Adrenal gland (tissue), 5 donors: ENCODE data around the gene FAM177B.

Source experiments
- CTCF ChIP-seq, 6 experiments: fragments of 450-650 bp in 4 of 6; fragments of 200-600 bp in 2 of 6; sonication (generic) in 1 of 6; IDR thresholded peaks; 1 replicate in 5 of 6; 2 replicates in 1 of 6; pipeline versions ENCODE4 v1.5.1 to v1.8.0; 2016 to 2021; ENCODE audit warnings: antibody characterized with exemption in 6 of 6, mild to moderate bottlenecking in 2 of 6, moderate library complexity in 1 of 6
- POLR2A ChIP-seq, 2 donors: fragments of 450-650 bp; IDR thresholded peaks; one replicate each; pipeline ENCODE4 v1.6.1; 2017; ENCODE audit warnings: antibody characterized with exemption in 2 of 2, mild to moderate bottlenecking in 2 of 2, moderate library complexity in 1 of 2
- donor health status: DM: no; HTN: no; CAD: no.

- TF ChIP-seq CTCF (IDR thresholded peaks at IDR 0.05) (no peak), POLR2A (IDR thresholded peaks at IDR 0.05) (no peak)
Observed at GRCh38 chr1:222787729-222788128, 50.7 kb downstream of the FAM177B start.
